HG02610 (cell line): Measurements from ENCODE around the gene TSPAN9.

Source experiments
- ATAC-seq: cut with Tn5 transposase; IDR thresholded peaks from one replicate; pipeline ENCODE4 v1.9.1; 2021; ENCODE audit warnings: mild to moderate bottlenecking, moderate library complexity; ENCODE audit not compliant: unreplicated experiment

TSPAN9 gene

DNA sequence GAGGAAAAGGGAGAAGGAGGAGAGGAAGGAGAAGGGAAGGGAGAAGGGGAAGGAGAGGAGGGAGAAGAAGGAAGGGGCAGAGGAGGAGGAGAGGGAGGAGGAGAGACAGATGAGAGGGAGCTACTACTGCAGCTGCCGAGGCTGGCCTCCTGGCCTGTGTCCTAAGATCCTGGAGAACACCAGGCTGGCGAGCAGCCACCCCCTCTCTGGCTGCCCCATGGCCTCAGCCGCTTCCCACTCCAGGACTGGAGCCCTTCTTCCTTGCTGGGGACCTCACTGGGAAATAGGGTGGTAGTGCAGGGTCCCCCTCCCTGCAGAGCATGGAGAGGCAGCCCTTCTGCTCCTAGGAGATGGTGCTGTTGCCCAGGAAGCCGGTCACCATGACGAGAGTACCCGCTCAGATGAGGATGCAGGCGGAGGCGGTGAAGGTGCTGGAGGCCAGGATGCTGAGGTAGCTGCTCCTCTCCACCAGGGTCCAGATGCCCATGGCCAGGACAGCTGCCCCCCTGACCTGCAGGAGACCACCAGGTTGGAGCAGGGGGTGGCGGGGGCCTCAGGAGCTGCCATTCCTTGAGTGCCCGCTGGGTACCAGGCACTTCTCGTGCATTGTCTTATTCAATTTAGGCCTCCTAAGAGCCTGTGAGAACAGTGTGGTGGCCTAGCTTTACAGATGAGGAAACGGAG is 246.0 kb downstream of the TSPAN9 start:
- ATAC-seq: no peak

DNA sequence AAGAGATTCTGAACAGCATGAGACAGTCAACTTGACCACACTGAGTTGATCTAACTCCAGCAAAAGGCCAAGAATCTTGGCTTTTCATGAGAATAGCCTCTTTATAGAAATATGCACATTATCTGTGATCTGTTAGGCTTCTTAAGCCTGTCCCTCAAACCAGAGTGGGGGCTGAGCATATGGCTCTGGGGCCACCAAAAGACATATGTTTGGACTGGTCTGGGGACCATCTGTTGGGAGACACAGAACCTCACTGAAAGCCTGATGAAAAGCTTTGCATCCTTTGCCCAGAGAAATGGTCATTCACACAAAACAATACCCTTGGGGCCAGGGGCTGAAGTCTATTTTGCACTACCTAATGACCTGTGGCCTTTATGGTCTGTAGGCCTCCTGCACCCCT is 248.6 kb downstream of the TSPAN9 start:
- no peak for ATAC-seq

DNA sequence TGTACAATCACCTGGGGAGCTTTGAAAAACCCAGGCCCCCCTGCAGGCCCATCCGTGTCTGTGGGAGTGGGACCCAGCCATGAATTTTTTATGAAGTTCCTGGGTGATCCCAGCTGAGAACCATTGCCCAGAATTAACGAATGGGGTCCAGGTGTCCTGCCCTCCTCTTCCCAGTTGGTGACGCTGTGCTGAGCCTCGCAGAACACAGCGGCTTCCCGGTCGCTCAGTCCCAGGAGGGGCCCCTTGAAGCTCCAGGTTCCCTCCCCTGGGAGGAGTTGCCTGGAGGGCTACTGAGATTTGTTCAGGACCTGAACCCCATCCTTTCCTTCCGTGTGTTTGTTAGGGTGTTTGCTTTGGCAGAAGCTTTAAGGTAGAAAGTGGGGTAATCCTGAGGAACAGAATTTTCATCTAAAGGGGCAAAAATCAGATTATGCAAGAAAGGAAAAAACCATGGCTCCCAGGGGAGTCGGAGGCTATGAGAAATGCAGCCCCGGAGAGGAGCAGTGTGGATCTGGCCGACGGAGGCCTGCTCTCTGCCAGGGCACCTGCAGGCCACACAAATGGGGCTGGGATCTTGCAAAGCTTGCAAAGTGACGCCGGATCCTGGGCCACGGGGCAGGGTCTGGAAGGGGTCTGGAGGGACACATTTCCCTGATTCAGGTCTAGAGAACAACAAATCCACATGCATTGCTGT is 249.1 kb downstream of the TSPAN9 start:
- ATAC-seq: no peak

DNA sequence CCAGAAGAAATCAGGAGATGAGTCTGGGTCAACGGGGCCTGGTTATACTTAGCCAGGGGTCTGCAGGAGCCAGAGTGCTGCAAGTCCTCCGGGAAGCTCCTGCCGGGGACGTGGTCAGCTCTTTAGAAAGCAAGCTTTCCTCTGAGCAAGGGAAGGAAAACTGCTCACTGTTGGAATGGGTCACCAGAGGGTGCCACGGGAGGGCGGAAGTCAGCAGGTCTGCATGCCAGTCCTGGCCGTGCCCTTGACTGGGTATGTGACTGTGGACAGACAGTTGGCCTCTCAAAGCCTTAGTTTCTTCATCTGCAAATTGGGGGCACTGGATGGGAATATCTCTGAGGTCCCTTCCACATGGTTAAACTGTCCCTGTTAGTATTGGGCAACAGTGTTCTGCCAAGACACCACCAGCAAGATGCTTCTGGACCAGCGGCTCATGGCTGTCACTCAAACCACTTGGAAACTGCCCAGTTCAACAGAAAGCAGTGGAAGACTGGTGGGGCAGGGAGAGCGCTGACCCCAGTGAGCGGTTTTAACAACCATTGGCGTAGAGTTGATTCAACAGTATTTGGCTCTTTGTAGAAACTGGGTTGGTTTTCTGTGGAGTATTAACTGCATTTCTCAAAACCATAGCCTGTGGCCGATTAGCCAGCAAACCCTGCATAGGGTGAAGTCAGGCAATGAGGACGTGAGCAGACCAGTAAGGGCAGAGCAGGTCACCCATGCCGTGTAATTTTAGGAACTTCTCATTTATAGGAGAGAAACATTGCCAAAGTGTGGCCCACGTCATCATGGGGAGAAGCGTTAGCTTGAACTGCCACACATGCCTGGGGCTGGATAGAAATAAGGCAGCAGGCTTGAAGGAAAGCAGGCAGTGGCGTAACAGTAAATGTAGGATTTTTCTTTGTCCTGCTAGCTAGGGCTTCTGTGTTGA is 249.9 kb downstream of the TSPAN9 start:
- no peak for ATAC-seq

DNA sequence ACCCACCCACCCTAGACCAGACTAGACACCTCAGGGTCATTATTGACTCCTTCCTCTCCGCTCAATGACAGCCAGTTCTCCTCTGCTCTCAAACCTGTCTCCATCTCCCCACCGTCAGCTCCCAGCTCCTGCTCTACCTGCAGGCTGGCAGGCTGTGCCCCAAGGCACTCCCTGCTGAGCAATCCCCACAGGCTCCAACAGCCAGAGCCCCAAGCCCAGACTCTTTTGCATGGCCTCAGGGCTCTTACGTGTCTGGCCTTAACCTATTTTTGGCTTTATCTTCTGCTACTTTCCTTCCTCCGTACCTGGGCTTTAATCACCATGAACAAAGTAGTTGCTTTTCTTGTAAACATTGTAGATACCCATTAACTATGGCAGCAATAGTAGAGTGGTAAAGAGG is 250.9 kb downstream of the TSPAN9 start:
- no peak for ATAC-seq

DNA sequence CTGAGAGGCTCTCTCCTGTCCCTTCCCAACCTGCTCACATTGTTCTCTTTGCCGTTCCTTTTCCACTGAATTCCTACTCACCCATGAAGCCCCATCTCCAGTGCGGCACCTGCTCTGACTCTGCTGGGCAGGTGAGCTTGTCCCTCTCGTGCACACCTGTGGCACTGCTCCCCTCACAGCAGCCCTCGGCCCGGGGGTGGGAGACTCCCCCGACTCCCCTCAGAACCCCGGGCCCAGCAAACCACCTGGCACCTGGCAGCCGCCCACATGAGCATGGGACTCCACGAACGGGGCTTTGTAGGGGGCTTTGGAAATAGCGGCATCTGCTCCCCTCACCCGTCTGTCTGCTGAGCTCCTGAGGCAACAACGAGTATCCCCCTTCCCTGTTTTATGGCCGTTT is 251.4 kb downstream of the TSPAN9 start:
- no peak for ATAC-seq

DNA sequence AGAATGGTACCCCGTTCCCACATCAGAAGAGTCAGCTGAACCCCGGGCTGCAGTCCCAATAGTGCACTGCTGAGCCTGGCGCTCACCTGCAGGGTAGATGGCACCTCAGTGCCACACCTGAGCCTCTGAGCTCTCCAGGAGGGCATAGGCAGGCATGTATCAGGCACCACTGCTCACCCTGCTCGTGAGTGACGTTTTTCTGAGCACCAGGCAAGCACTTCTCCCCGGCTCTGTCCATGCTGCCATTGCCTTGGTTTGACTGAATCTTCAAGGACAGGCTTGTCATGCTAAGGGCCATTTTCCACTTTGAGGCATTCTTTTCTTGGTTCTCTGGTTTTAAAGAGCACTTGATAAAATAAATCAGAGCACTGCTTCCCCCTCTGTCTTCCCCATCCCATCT is 252.2 kb downstream of the TSPAN9 start:
- no peak for ATAC-seq

DNA sequence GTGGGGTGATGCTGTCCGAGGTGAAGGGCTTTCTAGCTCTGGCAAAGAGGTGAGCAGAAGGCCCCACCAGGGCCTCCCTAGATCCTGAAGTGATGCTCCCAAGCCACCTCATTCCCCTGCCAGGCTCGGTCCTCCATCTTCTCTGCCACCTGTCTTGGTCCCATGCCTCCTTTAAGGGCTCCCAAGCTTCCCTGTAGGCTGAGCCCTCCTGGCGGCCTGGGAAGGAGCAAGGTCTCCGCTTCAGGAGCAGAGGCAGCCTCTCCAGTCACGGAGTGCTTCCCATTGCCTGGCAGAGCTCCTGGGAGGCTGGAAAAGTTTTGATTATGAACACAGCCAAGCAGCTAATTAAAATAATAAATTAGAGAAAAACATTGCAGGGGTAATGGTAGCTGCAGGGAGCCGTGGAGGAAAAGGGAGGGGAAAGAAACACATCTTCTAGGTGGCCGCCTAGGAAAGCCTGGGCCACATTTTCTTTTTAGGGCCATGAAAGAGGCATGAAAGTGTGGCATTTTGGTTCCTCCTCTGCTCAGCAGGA is 253.9 kb downstream of the TSPAN9 start:
- no peak for ATAC-seq

DNA sequence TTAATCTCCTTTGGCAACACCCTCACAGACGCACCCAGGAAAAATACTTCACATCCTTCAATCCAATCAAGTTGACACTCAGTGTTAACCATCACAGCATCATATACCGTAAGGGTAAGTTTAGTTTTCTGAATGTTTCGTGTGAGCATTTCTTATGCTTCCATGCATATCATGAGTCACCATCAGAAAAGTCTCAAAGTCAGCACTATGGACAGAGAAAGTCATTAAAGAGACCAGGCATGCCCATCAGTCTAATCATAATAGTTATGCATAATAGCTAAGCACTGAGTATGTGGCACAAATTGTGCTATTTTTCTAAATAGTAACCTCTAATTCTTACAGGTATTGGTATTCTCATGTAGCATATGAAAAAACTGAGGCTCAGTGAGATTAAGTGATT is 255.0 kb downstream of the TSPAN9 start:
- no peak for ATAC-seq

DNA sequence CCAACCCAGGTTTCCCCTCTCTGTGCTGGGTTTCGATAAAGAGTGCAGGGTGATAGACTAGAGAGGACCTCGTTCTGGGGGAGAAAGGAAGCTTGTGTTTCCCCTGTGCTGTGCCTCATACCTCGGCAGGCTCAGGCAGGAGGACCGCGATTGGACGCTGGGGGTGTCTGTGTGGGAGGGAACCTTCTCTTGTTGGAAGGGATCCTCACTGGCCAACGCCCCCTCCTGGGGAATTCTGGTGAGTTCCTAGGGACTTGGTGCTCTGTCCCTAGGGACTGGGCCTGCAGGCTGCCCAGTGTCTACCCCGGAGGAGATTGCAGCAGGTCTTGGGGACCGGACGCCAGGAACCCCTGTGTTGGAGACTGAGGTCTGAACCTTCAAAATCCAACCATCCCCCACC is 256.4 kb downstream of the TSPAN9 start:
- ATAC-seq: no peak

DNA sequence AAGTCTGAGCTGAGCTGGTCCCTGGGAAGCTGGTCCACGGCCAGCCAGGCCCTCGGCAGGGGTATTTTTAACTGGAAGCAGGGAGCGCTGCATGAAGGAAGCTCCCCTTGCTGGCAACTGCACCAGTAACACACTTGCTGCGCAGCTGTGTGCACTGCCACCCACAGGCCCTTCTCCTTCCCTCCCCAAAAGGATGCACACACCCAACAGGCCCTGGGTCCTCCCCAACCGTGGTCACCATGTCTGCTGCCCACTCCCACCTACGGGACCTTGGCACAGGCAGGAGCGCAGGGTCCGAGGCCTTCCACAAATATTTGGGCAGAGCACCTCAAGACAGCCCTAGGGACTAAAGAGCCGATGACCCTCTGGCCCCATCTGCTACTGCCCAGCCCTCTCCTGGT is 256.8 kb downstream of the TSPAN9 start:
- ATAC-seq: no peak

DNA sequence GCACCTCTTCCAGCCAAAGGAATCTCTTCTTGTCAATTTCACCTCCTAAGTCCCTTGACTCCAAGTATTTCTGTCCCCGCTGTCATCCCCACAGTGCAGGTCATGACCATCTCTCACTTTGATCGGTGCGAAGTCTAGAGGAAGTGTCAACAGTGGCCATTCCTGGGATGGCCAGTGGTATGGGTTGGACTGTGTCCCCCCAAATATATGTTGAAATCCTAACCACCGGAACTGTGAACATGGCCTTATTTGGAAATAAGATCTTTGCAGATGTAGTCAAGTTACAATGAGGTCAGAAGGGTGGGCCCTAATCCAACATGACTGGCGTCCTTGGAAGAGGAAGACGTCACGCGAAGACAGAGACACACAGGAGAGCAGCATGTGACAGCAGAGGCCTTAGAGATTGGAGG is 257.9 kb downstream of the TSPAN9 start:
- ATAC-seq: no peak
